Measurements from ENCODE around the gene GFPT2.
A peak's percentile ranks its signal among the peaks of the same experiment; 100 is the strongest.

Gene GFPT2

GRCh38 chr5:180271221-180271620 lies 81.9 kb downstream of the GFPT2 start:
- Histone ChIP-seq H3K27me3 (replicated peaks in 2 of 5; ENCODE audit: control insufficient read depth in 4 of 5, insufficient read depth in 5 of 5, low read length in 4 of 5) (no peaks in the 10 kb centered on the region), H3K36me3 (ENCODE audit: control insufficient read depth in 4 of 4, insufficient read depth in 4 of 4, low read length in 3 of 4) (peaks cover 32 to 68% (median 46%) of the 10 kb centered on the region in 4 experiments), H3K9me3 (ENCODE audit: control extremely low read depth in 1 of 5, control insufficient read depth in 4 of 5, insufficient read depth in 2 of 5, low read depth in 1 of 5, low read length in 4 of 5) (peaks cover 8 to 83% (median 45%) of the 10 kb centered on the region in 5 experiments), H3K4me1 (ENCODE audit: control extremely low read depth in 1 of 4, control insufficient read depth in 4 of 4, insufficient read depth in 4 of 4, low read length in 3 of 4) (no peaks in the 10 kb centered on the region), H3K4me3 (ENCODE audit: control insufficient read depth in 1 of 7, extremely low read depth in 1 of 7, insufficient read depth in 4 of 7, low read depth in 2 of 7, low read length in 6 of 7) (no peak overlapping the region), H3K27ac (ENCODE audit: insufficient read depth in 1 of 2, low read depth in 1 of 2, low read length in 2 of 2, poor library complexity in 1 of 2, severe bottlenecking in 2 of 2) (no peak overlapping the region)
- 100% methylated on average over 2 of the region's 7 CpGs for WGBS (ENCODE audit: insufficient coverage)
- DNase-seq, result no peak
- ChIA-PET POLR2A (no interaction called here), CTCF (no interaction called here)

- ChIA-PET POLR2A (no interaction called here), CTCF (no interaction called here)
- H3K9me3 ChIP-seq (ENCODE audit: control extremely low read depth in 1 of 5, control insufficient read depth in 4 of 5, insufficient read depth in 2 of 5, low read depth in 1 of 5, low read length in 4 of 5), result peaks cover 11 to 95% (median 80%) of the 10 kb centered on the region in 5 experiments
- H3K4me3 ChIP-seq (ENCODE audit: control insufficient read depth in 1 of 7, extremely low read depth in 1 of 7, insufficient read depth in 4 of 7, low read depth in 2 of 7, low read length in 6 of 7), result no peak overlapping the region
- H3K27ac ChIP-seq (ENCODE audit: insufficient read depth in 1 of 2, low read depth in 1 of 2, low read length in 2 of 2, poor library complexity in 1 of 2, severe bottlenecking in 2 of 2), result no peak overlapping the region
- H3K36me3 ChIP-seq (ENCODE audit: control insufficient read depth in 4 of 4, insufficient read depth in 4 of 4, low read length in 3 of 4), result peaks cover 48 to 87% (median 73%) of the 10 kb centered on the region in 4 experiments
- no peaks in the 10 kb centered on the region for H3K27me3 ChIP-seq (replicated peaks in 2 of 5; ENCODE audit: control insufficient read depth in 4 of 5, insufficient read depth in 5 of 5, low read length in 4 of 5)
- no peak for DNase-seq
- WGBS (ENCODE audit: insufficient coverage), result 100% methylated on average over 3 of the region's 3 CpGs
- no peaks in the 10 kb centered on the region for H3K4me1 ChIP-seq (ENCODE audit: control extremely low read depth in 1 of 4, control insufficient read depth in 4 of 4, insufficient read depth in 4 of 4, low read length in 3 of 4)
Measured at GRCh38 chr5:180259260-180259611, 93.9 kb downstream of the GFPT2 start.

DNA sequence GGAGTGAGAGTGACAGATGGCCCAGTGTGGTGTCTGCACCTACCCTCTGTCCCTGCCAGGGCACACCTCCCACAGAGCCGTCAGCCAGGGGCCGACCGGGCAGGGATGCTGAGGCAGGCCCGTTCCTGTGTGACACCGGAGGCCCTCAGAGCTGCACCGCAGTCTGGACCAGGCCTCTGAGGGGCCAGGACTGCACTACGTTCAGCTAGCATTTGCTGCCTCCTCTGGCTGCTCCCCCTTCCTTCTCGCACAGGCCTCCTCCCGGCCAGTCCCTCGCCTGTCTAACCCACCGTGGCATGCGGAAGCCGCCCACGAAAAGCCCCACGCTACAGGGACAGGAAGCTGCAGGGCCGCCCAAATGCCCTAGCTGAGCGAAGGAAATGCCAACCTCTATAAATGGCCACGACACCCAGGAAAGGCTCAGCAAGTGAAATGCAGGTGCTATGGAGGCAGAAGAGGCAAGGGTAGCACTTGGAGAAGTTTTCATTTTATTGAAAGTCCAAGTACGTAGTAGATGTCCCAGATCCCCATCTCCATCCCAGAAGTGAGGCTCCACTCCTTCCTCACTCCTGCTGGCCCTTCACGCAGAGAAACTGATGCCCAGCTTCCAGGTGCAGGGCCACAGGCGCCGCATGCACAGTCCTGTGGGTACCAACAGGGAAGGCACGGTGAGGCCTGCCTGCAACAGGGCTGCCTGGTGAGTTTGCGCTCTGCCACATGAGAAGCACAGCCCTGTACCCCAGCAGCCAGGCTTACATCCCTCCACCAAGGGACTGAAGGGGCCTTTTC lies 99.9 kb downstream of the GFPT2 start:
- Histone ChIP-seq H3K9me3 (ENCODE audit: control extremely low read depth in 1 of 5, control insufficient read depth in 4 of 5, insufficient read depth in 2 of 5, low read depth in 1 of 5, low read length in 4 of 5) (peaks cover 11 to 96% (median 90%) of the 10 kb centered on the region in 5 experiments), H3K4me3 (ENCODE audit: control insufficient read depth in 1 of 7, extremely low read depth in 1 of 7, insufficient read depth in 4 of 7, low read depth in 2 of 7, low read length in 6 of 7) (peak overlapping the region in 1 of 7 experiments; percentile 4), H3K27me3 (replicated peaks in 2 of 5; ENCODE audit: control insufficient read depth in 4 of 5, insufficient read depth in 5 of 5, low read length in 4 of 5) (no peaks in the 10 kb centered on the region), H3K27ac (ENCODE audit: insufficient read depth in 1 of 2, low read depth in 1 of 2, low read length in 2 of 2, poor library complexity in 1 of 2, severe bottlenecking in 2 of 2) (no peak overlapping the region), H3K4me1 (ENCODE audit: control extremely low read depth in 1 of 4, control insufficient read depth in 4 of 4, insufficient read depth in 4 of 4, low read length in 3 of 4) (no peaks in the 10 kb centered on the region), H3K36me3 (ENCODE audit: control insufficient read depth in 4 of 4, insufficient read depth in 4 of 4, low read length in 3 of 4) (peaks cover 27 to 85% (median 62%) of the 10 kb centered on the region in 4 experiments)
- no peak for DNase-seq
- CTCF ChIA-PET, result no interaction called here
- POLR2A ChIA-PET, result no interaction called here
- WGBS (ENCODE audit: insufficient coverage), result 95% methylated on average over 21 of the region's 24 CpGs

GRCh38 chr5:180251887-180252286 lies 101.2 kb downstream of the GFPT2 start:
- WGBS (ENCODE audit: insufficient coverage), result 97% methylated on average over 4 of the region's 7 CpGs
- ChIA-PET POLR2A (no interaction called here), CTCF (no interaction called here)
- Histone ChIP-seq H3K36me3 (ENCODE audit: control insufficient read depth in 4 of 4, insufficient read depth in 4 of 4, low read length in 3 of 4) (peaks cover 20 to 85% (median 61%) of the 10 kb centered on the region in 4 experiments), H3K27me3 (replicated peaks in 2 of 5; ENCODE audit: control insufficient read depth in 4 of 5, insufficient read depth in 5 of 5, low read length in 4 of 5) (no peaks in the 10 kb centered on the region), H3K27ac (ENCODE audit: insufficient read depth in 1 of 2, low read depth in 1 of 2, low read length in 2 of 2, poor library complexity in 1 of 2, severe bottlenecking in 2 of 2) (no peak overlapping the region), H3K9me3 (ENCODE audit: control extremely low read depth in 1 of 5, control insufficient read depth in 4 of 5, insufficient read depth in 2 of 5, low read depth in 1 of 5, low read length in 4 of 5) (peaks cover 7 to 95% (median 85%) of the 10 kb centered on the region in 5 experiments), H3K4me1 (ENCODE audit: control extremely low read depth in 1 of 4, control insufficient read depth in 4 of 4, insufficient read depth in 4 of 4, low read length in 3 of 4) (no peaks in the 10 kb centered on the region), H3K4me3 (ENCODE audit: control insufficient read depth in 1 of 7, extremely low read depth in 1 of 7, insufficient read depth in 4 of 7, low read depth in 2 of 7, low read length in 6 of 7) (no peak overlapping the region)
- no peak for DNase-seq

- H3K27me3 ChIP-seq (replicated peaks in 2 of 5; ENCODE audit: control insufficient read depth in 4 of 5, insufficient read depth in 5 of 5, low read length in 4 of 5), result no peaks in the 10 kb centered on the region
- 100% methylated on average over 8 of the region's 9 CpGs for WGBS (ENCODE audit: insufficient coverage)
- no peaks in the 10 kb centered on the region for H3K4me1 ChIP-seq (ENCODE audit: control extremely low read depth in 1 of 4, control insufficient read depth in 4 of 4, insufficient read depth in 4 of 4, low read length in 3 of 4)
- CTCF ChIA-PET, result no interaction called here
- H3K4me3 ChIP-seq (ENCODE audit: control insufficient read depth in 1 of 7, extremely low read depth in 1 of 7, insufficient read depth in 4 of 7, low read depth in 2 of 7, low read length in 6 of 7), result peak overlapping the region in 1 of 7 experiments; percentile 3
- no peak for DNase-seq
- POLR2A ChIA-PET, result no interaction called here
- H3K36me3 ChIP-seq (ENCODE audit: control insufficient read depth in 4 of 4, insufficient read depth in 4 of 4, low read length in 3 of 4), result peaks cover 19 to 85% (median 57%) of the 10 kb centered on the region in 4 experiments
- no peak overlapping the region for H3K27ac ChIP-seq (ENCODE audit: insufficient read depth in 1 of 2, low read depth in 1 of 2, low read length in 2 of 2, poor library complexity in 1 of 2, severe bottlenecking in 2 of 2)
- H3K9me3 ChIP-seq (ENCODE audit: control extremely low read depth in 1 of 5, control insufficient read depth in 4 of 5, insufficient read depth in 2 of 5, low read depth in 1 of 5, low read length in 4 of 5), result peaks cover 12 to 96% (median 79%) of the 10 kb centered on the region in 5 experiments
Measured at GRCh38 chr5:180251141-180251540, 102.0 kb downstream of the GFPT2 start.
